Mucosa of descending colon (tissue), 3 donors: ENCODE results near the gene HADHA. TPM values are rescaled to one million over a fixed set of nuclear protein-coding genes. Genes with fewer than 3 reads are reported as not detected.

Source experiments
- ATAC-seq: fragments of 200-7000 bp; cut with Tn5 transposase; one replicate; pipeline ENCODE4 v1.9.1; 2020; ENCODE audit warnings: mild to moderate bottlenecking, moderate library complexity
- DNase-seq, 3 donors: peaks; one replicate each; pipeline ENCODE4 v3.0.0-alpha.2; 2020
- H3K36me3 ChIP-seq: fragments of 200-600 bp; one replicate; pipeline ENCODE4 v1.8.0; 2021; ENCODE audit warnings: low read depth, mild to moderate bottlenecking
- H3K4me1 ChIP-seq: fragments of 200-600 bp; one replicate; pipeline ENCODE4 v1.8.0; 2021; ENCODE audit warnings: low read depth, mild to moderate bottlenecking
- H3K4me3 ChIP-seq: fragments of 200-600 bp; one replicate; pipeline ENCODE4 v1.8.0; 2021; ENCODE audit warnings: mild to moderate bottlenecking
- H3K9me3 ChIP-seq: fragments of 200-600 bp; one replicate; pipeline ENCODE4 v1.8.0; 2021; ENCODE audit warnings: mild to moderate bottlenecking
- CTCF ChIP-seq: fragments of 200-600 bp; IDR thresholded peaks from one replicate; pipeline ENCODE4 v1.8.0; 2022; ENCODE audit warnings: antibody characterized with exemption, mild to moderate bottlenecking
- intact Hi-C, 2 donors: fragments of 100-400 bp; cut with DNase I in 1 of 2; cut with micrococcal nuclease in 1 of 2; formaldehyde crosslinking; loops; one replicate each; pipeline versions ENCODE4 v1.11.0 to v1.11.1; 2022; cut with DNase I, micrococcal nuclease
- total RNA-seq, 3 donors: library from RNA; stranded (reverse); fragmentation: NEBNext Ultra II Directional in 2 of 3; extraction: Animal tissue kit (Norgen Biotek cat#: 25700) in 2 of 3; gene quantifications; one replicate each; pipeline versions ENCODE4 v1.2.1 to v1.2.4, GENCODE V29; 2021 to 2023
- donor health status: DM: no; HTN: no; CAD: no; lungs with moderate emphysema.
- donor health status: DM: no; HTN: no; CAD: no.
- donor health status: DM: no; HTN: yes; CAD: no.

HADHA gene
- total RNA-seq, 3 donors from 2014 or later: 185 to 252 (median 226) TPM

- H3K4me3 ChIP-seq: peak overlapping the region; percentile 46
- DNase-seq (peak in 2 of 3 donors; percentile 67 to 77), ATAC-seq (peak; percentile 60)
- intact Hi-C loops: no loop called here
- H3K4me1 ChIP-seq: peaks cover 26% of the 10 kb centered on the region
- H3K9me3 ChIP-seq: no peaks in the 10 kb centered on the region
- H3K36me3 ChIP-seq: no peaks in the 10 kb centered on the region
- no peak for TF ChIP-seq CTCF
Observed at GRCh38 chr2:26245231-26245732, 850 bp upstream of the HADHA start.

GRCh38 chr2:26243470-26244308 is 743 bp downstream of the HADHA start:
- Histone ChIP-seq H3K9me3 (no peaks in the 10 kb centered on the region), H3K4me3 (peak overlapping the region; percentile 46), H3K36me3 (no peaks in the 10 kb centered on the region), H3K4me1 (peaks cover 31% of the 10 kb centered on the region)
- ATAC-seq (no peak), DNase-seq (no peak)
- no peak for TF ChIP-seq CTCF
- intact Hi-C loops: no loop called here

- no peak overlapping the region for H3K4me3 ChIP-seq
- no peaks in the 10 kb centered on the region for H3K36me3 ChIP-seq
- DNase-seq (no peak), ATAC-seq (no peak)
- H3K4me1 ChIP-seq: peaks cover 31% of the 10 kb centered on the region
- TF ChIP-seq CTCF: no peak
- intact Hi-C loops: no loop called here
- H3K9me3 ChIP-seq: no peaks in the 10 kb centered on the region
Observed at GRCh38 chr2:26241928-26242436, 2.5 kb downstream of the HADHA start.

- intact Hi-C loops: no loop called here
- TF ChIP-seq CTCF: no peak
- DNase-seq (no peak), ATAC-seq (no peak)
- Histone ChIP-seq H3K9me3 (no peaks in the 10 kb centered on the region), H3K4me3 (no peak overlapping the region), H3K4me1 (peaks cover 19% of the 10 kb centered on the region), H3K36me3 (peaks cover 5% of the 10 kb centered on the region)
Observed at GRCh38 chr2:26238311-26238958, 6.0 kb downstream of the HADHA start.

GRCh38 chr2:26237868-26238267 is 6.6 kb downstream of the HADHA start:
- intact Hi-C loops: no loop called here
- Histone ChIP-seq H3K4me1 (peaks cover 19% of the 10 kb centered on the region), H3K36me3 (peaks cover 5% of the 10 kb centered on the region), H3K4me3 (no peak overlapping the region), H3K9me3 (no peaks in the 10 kb centered on the region)
- no peak for TF ChIP-seq CTCF
- no peak for ATAC-seq
- no peak for DNase-seq
